HepG2 (cell line): ENCODE results near the gene RAB3B. TPM values are rescaled to one million over a fixed set of nuclear protein-coding genes. Genes with fewer than 3 reads are reported as not detected.

ENCODE experiments used
- ATAC-seq: fragments of 200-7000 bp; cut with Tn5 transposase; 3 replicates; pipeline ENCODE4 v1.9.1; 2020; ENCODE audit warnings: mild to moderate bottlenecking, moderate library complexity
- BruUV-seq: library from RNA; stranded (reverse); fragments of 400-500 nt; replicated peaks from 2 replicates; lab custom pipeline; 2021; lab: Mats Ljungman, UMichigan
- CTCF ChIA-PET: fragments of 300-600 bp; formaldehyde crosslinking; extraction: SDS; loops from one replicate; lab custom pipeline; 2021; ENCODE audit warnings: low total read pairs, inconsistent platforms, low intra/inter-chr PET ratio; lab: Yijun Ruan, JAX
- POLR2A ChIA-PET: fragments of 350-600 bp; sonication (Branson Sonifier 250); formaldehyde crosslinking; loops from one replicate; lab custom pipeline; 2020; ENCODE audit warnings: antibody characterized with exemption, inconsistent platforms; lab: Yijun Ruan, JAX
- DNase-seq: peaks from one replicate; pipeline ENCODE4 v3.0.0-alpha.2; 2015; ENCODE audit warnings: low spot score
- FAIRE-seq: peaks from 3 replicates; lab custom pipeline; 2011; peaks lifted over from hg19 to GRCh38; lab: Jason Lieb, UNC
- H2AFZ ChIP-seq: one replicate; pipeline ENCODE4 v1.6.1; 2011; ENCODE audit warnings: low read length, inconsistent platforms
- H3K27ac ChIP-seq: fragments of 300-600 bp; 3 replicates; pipeline ENCODE4 v1.8.0; 2011; ENCODE audit warnings: mixed run types, mild to moderate bottlenecking, mixed read lengths, low read length, inconsistent platforms; ENCODE audit not compliant: insufficient read depth; ENCODE audit errors: extremely low read length
- H3K27me3 ChIP-seq, 2 experiments: fragments of 200-600 bp in 1 of 2; 2 replicates in 1 of 2; 3 replicates in 1 of 2; pipeline versions ENCODE4 v1.6.0 to v1.8.0; 2011; ENCODE audit warnings: low read length in 2 of 2, mild to moderate bottlenecking in 2 of 2, moderate library complexity in 2 of 2, inconsistent platforms in 1 of 2; ENCODE audit not compliant: insufficient read depth in 2 of 2, control insufficient read depth in 1 of 2
- H3K36me3 ChIP-seq, 2 experiments: fragments of 200-600 bp in 1 of 2; replicated peaks in 1 of 2; 2 replicates in 1 of 2; 3 replicates in 1 of 2; pipeline versions ENCODE4 v1.5.1 to v1.8.0; 2011; ENCODE audit warnings: low read length in 2 of 2, inconsistent platforms in 1 of 2; ENCODE audit not compliant: insufficient read depth in 2 of 2, control insufficient read depth in 1 of 2
- H3K4me1 ChIP-seq: 2 replicates; pipeline ENCODE4 v1.5.1; 2012; ENCODE audit warnings: low read length, inconsistent platforms; ENCODE audit not compliant: insufficient read depth
- H3K4me2 ChIP-seq: 2 replicates; pipeline ENCODE4 v1.6.0; 2011; ENCODE audit warnings: low read depth, low read length, inconsistent platforms
- H3K4me3 ChIP-seq, 3 experiments: fragments of 200-600 bp in 1 of 3; sonication (generic), shearing (Covaris generic) in 1 of 3; replicated peaks in 1 of 3; 2 replicates each; pipeline ENCODE4 v1.5.1; 2011 to 2016; ENCODE audit warnings: low read length in 3 of 3, inconsistent platforms in 2 of 3, low read depth in 2 of 3, mild to moderate bottlenecking in 2 of 3, control low read depth in 1 of 3, mixed read lengths in 1 of 3; ENCODE audit not compliant: insufficient read depth in 1 of 3
- H3K79me2 ChIP-seq: one replicate; pipeline ENCODE4 v1.6.1; 2011; ENCODE audit warnings: low read length, inconsistent platforms; ENCODE audit not compliant: insufficient read depth
- H3K9ac ChIP-seq: 2 replicates; pipeline ENCODE4 v1.6.0; 2011; ENCODE audit warnings: mild to moderate bottlenecking, low read depth, low read length, inconsistent platforms; ENCODE audit not compliant: insufficient read depth
- H3K9me3 ChIP-seq: 2 replicates; pipeline ENCODE4 v1.5.1; 2012; ENCODE audit warnings: mild to moderate bottlenecking, low read length
- H4K20me1 ChIP-seq: 2 replicates; pipeline ENCODE4 v1.6.0; 2011; ENCODE audit warnings: inconsistent platforms, mild to moderate bottlenecking, low read length, moderate library complexity; ENCODE audit not compliant: insufficient read depth
- FOXP1 ChIP-seq, 2 experiments: fragments of 450-650 bp in 1 of 2; IDR thresholded peaks; 2 replicates each; pipeline ENCODE4 v1.6.1; 2017 to 2018; ENCODE audit warnings: antibody characterized with exemption in 1 of 2
- MAFG ChIP-seq: sonication (generic); formaldehyde crosslinking; IDR thresholded peaks from 2 replicates; pipeline ENCODE4 v1.5.1; 2020; ENCODE audit warnings: mild to moderate bottlenecking, missing genetic modification reagents
- RARA ChIP-seq: IDR thresholded peaks from 2 replicates; pipeline ENCODE4 v1.6.1; 2016; ENCODE audit warnings: missing genetic modification reagents, missing compliant biosample characterization
- STAG1 ChIP-seq: sonication (generic); formaldehyde crosslinking; IDR thresholded peaks from 2 replicates; pipeline ENCODE4 v1.4.0; 2020; ENCODE audit warnings: missing genetic modification reagents
- ZNF124 ChIP-seq: sonication (generic); formaldehyde crosslinking; IDR thresholded peaks from 2 replicates; pipeline ENCODE4 v1.4.0; 2020; ENCODE audit warnings: missing genetic modification reagents
- WGBS: methylation state at CpG from one replicate; pipeline ENCODE4 v1.1.6; 2017; ENCODE audit warnings: low lambda C conversion rate; 5-methylcytosine and 5-hydroxymethylcytosine counted together
- in situ Hi-C: cut with HindIII; loops from 2 replicates; pipeline ENCODE4 v1.10.0; 2017; ENCODE audit warnings: low pct_unique_long_range_greater_than_20kb; ENCODE audit not compliant: extremely low pct_ligation_motif_present
- intact Hi-C: fragments of 100-400 bp; cut with micrococcal nuclease; formaldehyde crosslinking; loops from one replicate; pipeline ENCODE4 v1.10.0; 2022; ENCODE audit not compliant: unreplicated experiment
- polyA plus RNA-seq, 8 experiments: library from polyadenylated mRNA; depleted of rRNA in 3 of 8; stranded (reverse) in 7 of 8; unstranded in 1 of 8; fragments of >200 nt; fragmentation: Illumina TruSeq in 4 of 8; extraction: Trizol in 4 of 8; gene quantifications; 2 replicates each; pipeline versions ENCODE4 v1.2.1 to v1.2.3, GENCODE V29; 2011 to 2016; ENCODE audit warnings: low read depth in 4 of 8, missing spikeins in 1 of 8, mixed read lengths in 1 of 8; ENCODE audit not compliant: insufficient read depth in 1 of 8
- total RNA-seq, 5 experiments: library from RNA; depleted of rRNA; stranded (reverse); fragments of >200 nt; fragmentation: Illumina TruSeq; extraction: Trizol; gene quantifications; 2 replicates each; pipeline ENCODE4 v1.2.3, GENCODE V29; 2016; ENCODE audit warnings: low read depth in 1 of 5

The RAB3B gene
- total and polyA plus RNA-seq, 2 of the 13 experiments (the other 11 are each of a cell fraction or from before 2014, with no cell fraction given), result 1.0 to 1.2 TPM

GRCh38 chr1:51924455-51924854, 66.0 kb downstream of the RAB3B start:
- no peak overlapping the region for H2AFZ ChIP-seq
- DNase-seq (no peak), FAIRE-seq (no peak), ATAC-seq (no peak)
- no peaks in the 10 kb centered on the region for H4K20me1 ChIP-seq
- TF ChIP-seq MAFG (CRISPR knock-in tag), result no peak
- 0 out of 2 replicates have a peak, but pooled peaks have one; percentile 9 for TF ChIP-seq STAG1 (CRISPR knock-in tag)
- intact Hi-C loops (no loop called here), in situ Hi-C loops (no loop called here)
- CTCF ChIA-PET, result no interaction called here
- no peak overlapping the region for H3K4me3 ChIP-seq
- H3K79me2 ChIP-seq, result no peaks in the 10 kb centered on the region
- POLR2A ChIA-PET, result no interaction called here
- H3K9me3 ChIP-seq, result no peaks in the 10 kb centered on the region
- H3K27ac ChIP-seq, result no peak overlapping the region
- H3K4me2 ChIP-seq, result no peak overlapping the region
- BruUV-seq, result no TSS peak
- H3K4me1 ChIP-seq, result peaks cover 8% of the 10 kb centered on the region
- no peaks in the 10 kb centered on the region for H3K36me3 ChIP-seq
- WGBS, result no CpG with 5 or more reads among the region's 1 CpG
- no peak overlapping the region for H3K9ac ChIP-seq
- H3K27me3 ChIP-seq, result peaks cover 0 to 3% of the 10 kb centered on the region in 2 experiments; a peak in 1 of 5 replicates

- Histone ChIP-seq H3K9me3 (no peaks in the 10 kb centered on the region), H3K27ac (no peak overlapping the region), H2AFZ (no peak overlapping the region), H3K9ac (no peak overlapping the region), H3K4me3 (no peak overlapping the region), H4K20me1 (no peaks in the 10 kb centered on the region), H3K4me2 (no peak overlapping the region), H3K4me1 (peaks cover 8% of the 10 kb centered on the region), H3K79me2 (no peaks in the 10 kb centered on the region), H3K36me3 (no peaks in the 10 kb centered on the region), H3K27me3 (no peaks in the 10 kb centered on the region; a peak in 2 of 5 replicates)
- WGBS, result 8% methylated on average over 3 of the region's 3 CpGs
- BruUV-seq, result no TSS peak
- FAIRE-seq (no peak), DNase-seq (no peak), ATAC-seq (no peak)
- ChIA-PET CTCF (no interaction called here), POLR2A (no interaction called here)
- in situ Hi-C loops, result no loop called here
- TF ChIP-seq FOXP1 (IDR thresholded peaks at IDR 0.05), result no peak
- peak; percentile 53 for TF ChIP-seq FOXP1 (CRISPR knock-in tag; IDR thresholded peaks at IDR 0.05)
- no peak for TF ChIP-seq ZNF124 (CRISPR knock-in tag)
- TF ChIP-seq RARA, result peak; percentile 36; the same call in 1 of the 2 replicates
- intact Hi-C loops, result no loop called here
These were observed 68.5 kb downstream of the RAB3B start for GRCh38 chr1:51922040-51922439.
